Sigmoid colon (tissue), 7 donors: ENCODE results near the gene CHRM1. TPM values are rescaled to one million over a fixed set of nuclear protein-coding genes. Genes with fewer than 3 reads are reported as not detected.

Source experiments
- DNase-seq: peaks from one replicate; pipeline ENCODE4 v3.0.0-alpha.2; 2019
- H3K27ac ChIP-seq, 4 donors: fragments of 200-600 bp; sonication (generic); one replicate each; pipeline ENCODE4 v1.5.1; 2016 to 2019; ENCODE audit warnings: mild to moderate bottlenecking in 1 of 4
- H3K27me3 ChIP-seq, 3 donors: fragments of 200-600 bp; sonication (generic); one replicate each; pipeline ENCODE4 v1.5.1; 2019; ENCODE audit warnings: mild to moderate bottlenecking in 1 of 3
- H3K36me3 ChIP-seq, 4 donors: fragments of 200-600 bp; sonication (generic); one replicate each; pipeline ENCODE4 v1.5.1; 2016 to 2019
- H3K4me1 ChIP-seq, 4 donors: fragments of 200-600 bp; sonication (generic); one replicate each; pipeline ENCODE4 v1.5.1; 2017 to 2019
- H3K4me3 ChIP-seq, 4 donors: fragments of 200-600 bp; sonication (generic); one replicate each; pipeline ENCODE4 v1.5.1; 2017 to 2019; ENCODE audit warnings: mild to moderate bottlenecking in 2 of 4, moderate library complexity in 1 of 4
- H3K9me3 ChIP-seq, 4 donors: fragments of 200-600 bp in 3 of 4; sonication (generic) in 3 of 4; one replicate each; pipeline versions ENCODE4 v1.5.1 to v1.6.1; 2013 to 2019
- CTCF ChIP-seq, 4 experiments: fragments of 450-650 bp in 3 of 4; fragments of 200-600 bp in 1 of 4; IDR thresholded peaks; one replicate each; pipeline ENCODE4 v1.5.1; 2016 to 2019; ENCODE audit warnings: antibody characterized with exemption in 4 of 4, mild to moderate bottlenecking in 3 of 4, moderate library complexity in 2 of 4
- EP300 ChIP-seq, 4 donors: sonication (generic); formaldehyde crosslinking; IDR thresholded peaks; one replicate each; pipeline ENCODE4 v1.6.1; 2017; ENCODE audit warnings: antibody characterized with exemption in 4 of 4
- POLR2A ChIP-seq, 2 donors: fragments of 450-650 bp; IDR thresholded peaks; one replicate each; pipeline ENCODE4 v1.6.1; 2016; ENCODE audit warnings: antibody characterized with exemption in 2 of 2, mild to moderate bottlenecking in 2 of 2, moderate library complexity in 2 of 2
- POLR2AphosphoS5 ChIP-seq, 4 donors: sonication (generic); formaldehyde crosslinking; IDR thresholded peaks; one replicate each; pipeline ENCODE4 v1.6.1; 2017; ENCODE audit warnings: antibody characterized with exemption in 4 of 4
- WGBS, 2 donors: extraction: QIAGEN DNeasy Blood & Tissue Kit; methylation state at CpG; one replicate each; pipeline ENCODE4 v1.1.7; 2013; 5-methylcytosine and 5-hydroxymethylcytosine counted together
- intact Hi-C: fragments of 100-400 bp; cut with DNase I; formaldehyde crosslinking; loops from one replicate; pipeline ENCODE4 v1.15.1; 2023
- polyA plus RNA-seq, 3 donors: library from polyadenylated mRNA; stranded (reverse); fragments of 200-250 nt; gene quantifications; one replicate each; pipeline ENCODE4 v1.2.3, GENCODE V29; 2013
- total RNA-seq, 4 donors: library from RNA; depleted of rRNA; stranded (reverse); fragments of >200 nt; gene quantifications; one replicate each; pipeline ENCODE4 v1.1.0, GENCODE V29; 2016
- donor health status: healthy with polysubstance abuse.
- donor health status: Bipolar disorder and iron deficiency.
- donor health status: healthy.

The CHRM1 gene
- total and polyA plus RNA-seq, 7 donors: 0.16 to 0.60 (median 0.41) TPM; not detected in 2

GRCh38 chr11:62922653-62923431 is 1.7 kb upstream of the CHRM1 start:
- Histone ChIP-seq H3K36me3 (no peaks in the 10 kb centered on the region), H3K4me1 (peaks cover 0 to 43% (median 38%) of the 10 kb centered on the region in 4 donors), H3K27ac (no peak overlapping the region), H3K27me3 (peaks cover 46 to 69% (median 60%) of the 10 kb centered on the region in 3 donors), H3K9me3 (no peaks in the 10 kb centered on the region), H3K4me3 (no peak overlapping the region)
- no peak for TF ChIP-seq POLR2AphosphoS5 (IDR thresholded peaks at IDR 0.05)
- no peak for TF ChIP-seq CTCF (IDR thresholded peaks at IDR 0.05)
- TF ChIP-seq EP300 (IDR thresholded peaks at IDR 0.05): no peak
- TF ChIP-seq POLR2A (IDR thresholded peaks at IDR 0.05): no peak
- intact Hi-C loops: no loop called here
- DNase-seq: no peak
- WGBS, 2 donors: 51% methylated on average over 24 of the region's 24 CpGs

- Histone ChIP-seq H3K36me3 (no peaks in the 10 kb centered on the region), H3K4me3 (no peak overlapping the region), H3K27ac (no peak overlapping the region), H3K27me3 (peaks cover 41 to 66% (median 58%) of the 10 kb centered on the region in 3 donors), H3K4me1 (peaks cover 0 to 43% (median 38%) of the 10 kb centered on the region in 4 donors), H3K9me3 (no peaks in the 10 kb centered on the region)
- no peak for TF ChIP-seq EP300 (IDR thresholded peaks at IDR 0.05)
- TF ChIP-seq POLR2AphosphoS5 (IDR thresholded peaks at IDR 0.05): no peak
- no peak for TF ChIP-seq CTCF (IDR thresholded peaks at IDR 0.05)
- no peak for TF ChIP-seq POLR2A (IDR thresholded peaks at IDR 0.05)
- DNase-seq: no peak
- WGBS, 2 donors: 36 to 56% methylated on average over 4 of the region's 4 CpGs
- intact Hi-C loops: no loop called here
These were observed 1.0 kb upstream of the CHRM1 start for GRCh38 chr11:62922189-62922589.

- intact Hi-C loops: no loop called here
- H3K4me3 ChIP-seq: no peak overlapping the region
- WGBS, 2 donors: 11 to 45% methylated on average over 19 of the region's 19 CpGs
These were observed 518 bp upstream of the CHRM1 start for GRCh38 chr11:62921573-62922188.

GRCh38 chr11:62919898-62920640 is 1.1 kb downstream of the CHRM1 start:
- Histone ChIP-seq H3K4me1 (peaks cover 0 to 25% (median 22%) of the 10 kb centered on the region in 4 donors), H3K27me3 (peaks cover 21 to 44% (median 37%) of the 10 kb centered on the region in 3 donors), H3K36me3 (no peaks in the 10 kb centered on the region), H3K27ac (no peak overlapping the region), H3K4me3 (no peak overlapping the region), H3K9me3 (no peaks in the 10 kb centered on the region)
- TF ChIP-seq EP300 (IDR thresholded peaks at IDR 0.05) (no peak), POLR2AphosphoS5 (IDR thresholded peaks at IDR 0.05) (no peak), CTCF (IDR thresholded peaks at IDR 0.05) (no peak)
- intact Hi-C loops: no loop called here
- 84 to 85% methylated on average over 11 of the region's 11 CpGs for WGBS, 2 donors
- no peak for DNase-seq

More at GRCh38 chr11:62921573-62922188, 518 bp upstream of the CHRM1 start:
- H3K36me3 ChIP-seq: no peaks in the 10 kb centered on the region
- peaks cover 36 to 61% (median 53%) of the 10 kb centered on the region in 3 donors for H3K27me3 ChIP-seq
- no peak for DNase-seq
- no peak overlapping the region for H3K27ac ChIP-seq
- TF ChIP-seq EP300 (IDR thresholded peaks at IDR 0.05) (no peak), POLR2A (IDR thresholded peaks at IDR 0.05) (no peak), POLR2AphosphoS5 (IDR thresholded peaks at IDR 0.05) (no peak)
- no peaks in the 10 kb centered on the region for H3K9me3 ChIP-seq
- peaks cover 0 to 39% (median 35%) of the 10 kb centered on the region in 4 donors for H3K4me1 ChIP-seq

GRCh38 chr11:62919476-62919875 is 1.7 kb downstream of the CHRM1 start:
- no peak overlapping the region for H3K27ac ChIP-seq
- peaks cover 21 to 38% (median 31%) of the 10 kb centered on the region in 3 donors for H3K27me3 ChIP-seq
- intact Hi-C loops: no loop called here
- no peak for DNase-seq
- WGBS, 2 donors: 93 to 96% methylated on average over 10 of the region's 10 CpGs
- H3K4me1 ChIP-seq: peaks cover 0 to 25% (median 22%) of the 10 kb centered on the region in 4 donors
- H3K4me3 ChIP-seq: no peak overlapping the region
- TF ChIP-seq POLR2A (IDR thresholded peaks at IDR 0.05): no peak
- H3K36me3 ChIP-seq: no peaks in the 10 kb centered on the region
- no peaks in the 10 kb centered on the region for H3K9me3 ChIP-seq
